Measurements from ENCODE around the gene RASL10A. TPM values are rescaled to one million over a fixed set of nuclear protein-coding genes. Genes with fewer than 3 reads are reported as not detected.

Gene RASL10A
- polyA plus RNA-seq, 3 donors, result 0.12 to 0.26 TPM; not detected in 1

DNA sequence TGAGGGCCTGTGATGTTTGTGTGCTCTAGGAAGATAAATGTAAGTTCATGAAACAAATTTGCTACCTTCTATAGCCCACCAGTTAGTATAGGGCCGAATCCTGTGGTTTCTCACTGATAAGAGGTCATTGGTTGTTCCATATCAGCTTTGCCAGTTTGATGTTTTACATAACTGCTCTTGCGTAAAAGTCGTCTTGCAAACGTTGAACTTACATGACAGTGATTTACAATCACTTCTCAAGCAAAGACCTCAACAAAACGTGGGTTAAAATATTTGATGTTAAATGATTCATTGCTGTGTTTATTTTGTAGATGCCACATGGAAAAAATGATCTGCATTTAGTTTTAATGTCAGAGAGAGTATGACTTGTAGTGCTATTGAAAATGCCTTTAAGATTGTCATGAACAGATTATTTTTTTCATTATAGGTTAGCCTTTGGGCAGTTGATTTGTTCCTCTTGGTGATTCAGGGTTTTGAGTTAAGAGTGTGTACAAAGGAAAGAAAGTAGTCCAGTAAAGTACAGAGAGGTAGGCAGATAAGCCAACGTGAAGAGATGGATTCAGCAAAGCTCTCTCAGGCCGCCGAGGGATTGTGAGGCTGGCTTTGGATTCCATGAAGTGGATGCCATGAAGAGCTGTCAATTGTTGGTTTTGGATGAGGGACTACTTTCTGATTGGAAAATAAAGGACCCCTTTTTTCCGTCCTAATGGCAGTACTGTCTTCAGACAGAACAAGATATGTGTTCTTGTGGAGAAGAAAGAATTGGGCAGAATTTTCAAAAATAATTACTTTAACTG lies 44.8 kb downstream of the RASL10A start:
- no peak for DNase-seq (ENCODE audit: low read depth in 3 of 3, low spot score in 2 of 3)

DNA sequence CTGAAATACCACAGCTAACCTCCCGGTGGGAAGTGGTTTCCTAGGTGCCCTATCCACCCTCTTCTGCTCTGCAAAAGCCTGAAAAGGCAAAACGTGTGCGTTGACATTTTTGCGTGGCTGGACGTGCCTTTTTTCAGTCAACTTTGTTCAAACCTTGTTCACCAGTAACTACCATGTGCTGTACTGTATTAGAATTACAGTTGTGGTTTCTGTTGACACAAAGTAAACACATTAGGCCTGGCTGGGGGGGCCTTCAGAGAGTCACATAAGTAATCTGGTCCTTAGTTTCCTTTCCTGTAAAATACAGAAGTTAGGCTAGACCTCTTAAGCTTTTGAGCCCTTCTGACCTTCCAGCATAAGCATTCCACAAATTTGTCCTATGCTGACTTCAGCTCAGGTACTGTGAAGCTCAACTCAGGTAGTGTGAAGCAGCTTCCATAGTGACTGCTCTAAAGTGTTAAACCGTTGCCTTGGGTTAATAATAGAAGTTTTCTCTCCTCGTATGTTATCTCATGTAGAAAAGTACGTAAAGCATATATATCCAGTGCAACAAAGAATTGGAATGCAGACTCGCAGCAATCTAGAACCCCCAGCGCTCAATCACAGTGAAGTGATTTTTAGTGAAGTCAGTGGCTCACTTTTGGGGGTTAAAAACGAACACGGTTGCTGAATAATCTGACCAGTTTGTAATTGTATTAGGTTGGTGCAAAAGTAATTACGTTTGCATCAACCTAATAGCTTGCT lies 45.6 kb downstream of the RASL10A start:
- DNase-seq (ENCODE audit: low read depth in 3 of 3, low spot score in 2 of 3), result no peak

DNA sequence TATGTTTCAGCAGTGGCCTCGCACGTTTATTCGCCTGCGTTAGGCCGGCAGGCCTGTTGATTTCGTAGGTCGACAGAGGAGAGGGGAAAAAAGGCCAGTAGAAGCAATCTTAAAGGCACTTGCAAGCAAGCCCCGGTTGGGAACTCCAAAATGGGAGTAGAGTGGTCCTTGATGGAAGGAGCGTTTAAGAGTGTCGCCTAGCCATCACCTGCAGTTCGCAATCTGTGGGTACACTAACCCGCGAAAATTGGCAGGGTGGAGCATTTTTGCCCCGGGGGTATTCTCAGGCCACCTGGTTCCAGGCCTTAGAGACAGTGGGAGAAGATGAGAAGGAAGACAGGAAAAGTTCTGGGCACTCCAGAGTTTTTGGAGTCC lies 46.3 kb downstream of the RASL10A start:
- DNase-seq (ENCODE audit: low read depth in 3 of 3, low spot score in 2 of 3), result no peak

DNA sequence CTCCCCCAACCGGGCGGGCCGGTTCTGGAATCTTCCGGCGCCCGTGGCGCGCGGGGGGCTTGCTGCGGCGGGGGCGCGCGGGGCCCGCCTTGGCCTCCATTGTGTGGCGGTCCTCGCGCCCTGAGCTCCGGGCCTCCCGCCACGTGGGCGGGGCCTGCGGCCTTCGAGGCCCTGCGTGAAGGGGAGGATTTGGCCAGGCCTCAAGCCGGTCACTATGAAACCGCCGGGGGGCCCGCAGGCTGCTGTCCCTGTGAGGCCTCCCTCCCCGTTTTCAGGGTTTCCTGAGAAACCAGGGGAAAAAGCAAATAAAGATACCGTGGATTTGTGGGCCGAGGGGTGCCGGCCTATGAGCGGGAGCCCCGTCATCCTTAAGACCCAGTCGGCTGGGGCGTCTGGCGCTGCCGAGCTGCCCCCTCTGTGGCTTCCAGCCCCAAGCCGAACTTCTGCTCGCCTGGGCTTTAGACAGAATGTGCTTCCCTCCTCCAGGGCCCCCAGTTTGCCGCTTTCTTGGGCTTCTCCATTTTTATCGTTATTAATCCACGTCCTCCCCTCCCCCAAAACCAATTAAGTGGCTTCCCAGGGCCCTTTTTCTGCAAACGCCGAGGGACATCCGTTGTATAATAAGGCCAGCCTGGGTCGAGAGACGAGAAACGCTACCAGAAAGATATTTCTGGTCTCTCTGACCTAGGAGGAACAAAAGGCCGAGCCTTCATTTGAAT lies 46.8 kb downstream of the RASL10A start:
- DNase-seq (ENCODE audit: low read depth in 3 of 3, low spot score in 2 of 3), result peak in 1 of 3 donors; percentile 39

DNA sequence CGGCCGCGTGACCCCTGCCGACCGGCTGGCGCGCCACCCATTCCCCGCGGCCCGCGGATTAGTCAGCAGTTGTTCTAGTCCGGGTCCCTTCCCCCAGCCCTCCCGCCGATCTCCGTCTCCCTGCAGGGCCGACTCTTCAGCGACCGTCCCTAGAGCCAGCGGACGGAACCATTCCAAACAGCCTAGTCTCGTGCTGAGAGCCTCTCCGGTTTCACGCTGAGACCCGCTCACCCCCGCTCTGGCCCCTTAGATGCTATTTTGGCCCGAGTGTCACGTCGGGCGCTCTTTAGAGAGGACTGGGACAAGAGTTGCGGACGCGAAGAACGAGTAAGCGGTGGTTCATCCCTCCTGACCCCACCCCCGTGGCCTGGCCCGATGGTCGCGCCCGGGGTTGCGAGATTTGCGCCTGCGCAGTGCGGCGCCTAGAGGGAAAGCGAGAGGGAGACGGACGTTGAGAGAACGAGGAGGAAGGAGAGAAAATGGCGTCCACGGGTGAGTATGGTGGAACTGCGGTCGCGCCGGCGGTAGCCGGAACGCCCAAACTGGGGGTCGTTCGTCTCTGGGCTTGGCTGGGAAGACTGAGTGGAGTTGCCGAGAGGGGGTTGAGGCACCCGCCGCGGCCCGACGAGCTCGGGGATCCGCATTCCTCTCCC lies 47.5 kb downstream of the RASL10A start, which contains the start of the genes EWSR1 and RHBDD3:
Gene EWSR1 (plus strand): TSS at position 411 of the 653 bp plus-strand sequence. CDS start 69 bp downstream, at position 480.
Gene RHBDD3 (minus strand): TSS at position 124 of the 653 bp plus-strand sequence. CDS start 2,355 bp downstream, outside the sequence.
- DNase-seq (ENCODE audit: low read depth in 3 of 3, low spot score in 2 of 3), result peak; percentile 91 to 94 (median 92)

DNA sequence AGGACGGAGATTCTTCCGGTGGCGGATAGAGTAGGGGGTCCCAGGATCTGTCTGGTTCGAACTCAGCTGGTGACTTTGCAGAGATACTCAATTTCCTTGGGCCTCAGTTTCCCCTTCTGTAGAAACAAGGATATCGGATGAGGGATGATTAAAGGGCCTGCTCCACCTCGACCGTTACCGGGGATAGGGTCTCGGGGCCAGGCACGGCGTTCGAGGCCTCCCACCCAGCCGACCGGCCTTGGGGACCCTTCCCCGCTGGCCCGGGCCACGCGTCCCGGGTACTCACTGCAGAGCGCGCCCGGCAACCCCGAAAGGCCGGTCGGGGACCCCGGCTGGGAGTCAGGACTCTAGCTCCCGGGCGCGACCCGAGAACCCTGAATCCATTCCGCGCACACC lies 48.0 kb downstream of the RASL10A start:
- DNase-seq (ENCODE audit: low read depth in 3 of 3, low spot score in 2 of 3), result no peak

DNA sequence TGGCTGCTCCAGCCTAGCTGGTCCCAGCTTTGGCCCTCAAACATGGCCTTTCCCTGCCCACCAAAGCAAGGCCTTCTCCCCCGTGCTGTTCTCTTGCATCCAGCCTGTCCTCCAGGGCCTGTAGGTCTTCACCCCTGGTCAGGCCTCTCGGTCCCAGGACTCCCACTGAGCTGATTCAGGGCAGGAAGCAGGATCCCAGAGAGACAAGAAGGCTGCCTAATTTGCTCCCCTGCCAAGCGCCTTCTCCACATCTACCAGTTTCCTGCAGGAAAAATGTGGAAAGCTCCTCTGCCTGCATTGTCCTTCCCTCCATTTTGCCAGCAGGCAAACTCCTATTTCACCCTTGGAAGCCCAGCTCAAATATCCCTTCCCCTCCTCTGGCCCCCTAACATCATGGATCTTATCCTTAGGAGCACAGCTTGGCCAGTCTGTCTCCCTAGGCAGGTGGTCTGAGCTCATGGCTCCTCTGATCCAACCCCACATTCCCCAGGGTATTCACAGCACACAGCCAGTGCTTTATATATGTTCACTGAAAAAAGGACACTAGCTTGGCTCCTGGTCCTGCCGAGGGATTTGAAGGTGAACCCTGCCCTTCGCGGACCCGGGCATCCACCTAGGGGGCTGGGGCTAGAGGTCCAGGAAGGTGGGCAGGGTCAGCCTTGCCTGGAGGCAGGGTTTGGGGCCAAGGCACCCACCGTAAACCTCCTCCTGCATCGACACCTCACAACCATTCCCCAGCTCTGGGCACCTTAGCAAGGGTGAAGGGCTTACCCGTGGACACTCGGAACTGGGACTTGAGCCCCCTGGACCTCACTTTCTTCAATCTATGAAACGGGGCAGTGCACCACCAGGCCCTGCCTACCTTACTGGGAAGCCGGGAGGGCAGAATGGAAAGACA lies 48.7 kb downstream of the RASL10A start:
- no peak for DNase-seq (ENCODE audit: low read depth in 3 of 3, low spot score in 2 of 3)

DNA sequence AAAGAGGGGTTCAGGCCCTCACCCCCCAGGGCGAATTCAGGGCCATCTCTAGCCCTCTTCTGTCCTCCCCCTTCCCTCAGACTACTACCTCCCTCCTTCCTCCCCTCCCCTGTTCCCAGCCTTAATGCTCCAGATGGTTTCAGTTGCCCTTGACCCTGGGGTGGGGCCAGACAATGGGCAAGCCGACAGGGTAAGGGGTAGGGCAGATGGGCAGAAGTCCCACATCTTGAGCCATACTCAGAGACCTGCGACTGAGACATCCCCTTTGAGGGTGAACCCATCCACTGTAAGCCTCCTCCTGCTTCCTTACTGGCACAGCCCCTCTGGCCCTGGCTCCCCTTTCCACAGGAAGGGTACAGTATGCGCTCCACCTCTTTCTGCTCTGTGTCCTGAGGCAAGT lies 49.6 kb downstream of the RASL10A start:
- no peak for DNase-seq (ENCODE audit: low read depth in 3 of 3, low spot score in 2 of 3)

DNA sequence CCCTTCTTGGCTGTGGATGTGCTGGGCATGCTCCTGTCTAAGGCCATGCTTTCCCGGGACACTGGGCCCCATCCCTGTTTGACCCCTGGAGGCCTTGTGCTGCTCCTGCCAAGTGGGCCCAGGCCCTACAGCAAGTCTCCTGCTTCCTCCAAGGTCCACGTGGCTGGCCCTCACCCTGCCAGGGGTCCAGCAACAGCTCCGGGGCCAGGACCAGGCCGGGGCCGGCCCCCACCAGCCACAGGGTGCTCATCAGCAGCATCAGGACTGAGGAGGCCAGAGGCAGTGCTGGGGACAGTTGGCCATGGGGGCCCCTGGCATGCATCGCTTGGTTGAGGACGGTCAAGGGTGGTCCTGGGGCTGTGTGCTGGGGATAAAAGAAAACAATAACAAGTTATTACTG lies 50.2 kb downstream of the RASL10A start:
- no peak for DNase-seq (ENCODE audit: low read depth in 3 of 3, low spot score in 2 of 3)

DNA sequence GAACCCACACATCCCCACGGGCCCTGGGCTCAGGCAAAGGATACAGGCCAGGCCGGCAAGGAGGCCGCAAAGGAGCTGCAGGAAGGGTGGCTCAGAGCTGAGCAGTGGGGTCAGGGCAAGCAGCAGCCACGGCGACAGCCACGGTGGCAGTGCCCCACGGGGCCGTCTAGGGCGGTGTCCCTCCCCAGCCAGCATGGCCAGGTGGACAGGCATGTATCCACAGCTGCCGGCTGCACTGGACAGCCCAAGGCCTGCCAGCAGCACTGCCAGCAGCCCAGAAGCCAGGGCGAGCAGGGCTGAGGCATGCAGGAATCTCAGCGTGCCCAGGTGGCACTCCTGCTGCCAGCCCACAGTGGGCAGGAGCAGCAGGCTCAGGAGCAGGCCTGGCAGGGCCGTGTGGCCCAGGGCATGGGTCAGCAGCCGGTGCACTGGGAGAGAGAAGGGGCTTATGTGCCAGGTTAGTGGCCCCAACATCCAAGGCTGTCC lies 51.7 kb downstream of the RASL10A start:
- DNase-seq (ENCODE audit: low read depth in 3 of 3, low spot score in 2 of 3), result no peak

Other genes starting within 250 kb of the RASL10A start
- 10 to 100 TPM; 21.4 to 24.8 (median 23.2) TPM for gene KREMEN1, start 242.7 kb downstream of the RASL10A start, polyA plus RNA-seq (ENCODE audit: insufficient read length in 3 of 3)
- 10 to 100 TPM; 62.3 to 81.4 (median 62.5) TPM for gene EMID1, start 109.8 kb downstream of the RASL10A start, polyA plus RNA-seq (ENCODE audit: insufficient read length in 3 of 3)
- 10 to 100 TPM; 18.9 to 23.9 (median 22.5) TPM for gene RHBDD3, start 47.7 kb downstream of the RASL10A start, polyA plus RNA-seq (ENCODE audit: insufficient read length in 3 of 3)
- gene EWSR1, start 47.4 kb downstream of the RASL10A start, polyA plus RNA-seq (ENCODE audit: insufficient read length in 3 of 3), result 100 to 1,000 TPM; 287 to 335 (median 320) TPM
- gene GAS2L1, start 9.0 kb downstream of the RASL10A start, polyA plus RNA-seq (ENCODE audit: insufficient read length in 3 of 3), result 1 to 10 TPM; 4.4 to 6.5 (median 5.6) TPM
- gene AP1B1, start 72.9 kb upstream of the RASL10A start, polyA plus RNA-seq (ENCODE audit: insufficient read length in 3 of 3), result 10 to 100 TPM; 40.9 to 47.3 (median 43.3) TPM
- 1 to 10 TPM; 1.1 to 1.4 (median 1.2) TPM for gene RFPL1, start 122.9 kb upstream of the RASL10A start, polyA plus RNA-seq (ENCODE audit: insufficient read length in 3 of 3)
- gene NEFH, start 164.5 kb upstream of the RASL10A start, polyA plus RNA-seq (ENCODE audit: insufficient read length in 3 of 3), result 10 to 100 TPM in 2 of 3 donors, 1 to 10 TPM in 1; 9.9 to 12.2 (median 11.7) TPM
- gene THOC5, start 238.1 kb upstream of the RASL10A start, polyA plus RNA-seq (ENCODE audit: insufficient read length in 3 of 3), result 10 to 100 TPM; 20.8 to 35.0 (median 26.9) TPM